GM21390 (cell line): Measurements from ENCODE around the gene IDE.

ENCODE experiments used
- ATAC-seq: cut with Tn5 transposase; IDR thresholded peaks from one replicate; pipeline ENCODE4 v1.9.1; 2021; ENCODE audit not compliant: unreplicated experiment

The IDE gene

DNA sequence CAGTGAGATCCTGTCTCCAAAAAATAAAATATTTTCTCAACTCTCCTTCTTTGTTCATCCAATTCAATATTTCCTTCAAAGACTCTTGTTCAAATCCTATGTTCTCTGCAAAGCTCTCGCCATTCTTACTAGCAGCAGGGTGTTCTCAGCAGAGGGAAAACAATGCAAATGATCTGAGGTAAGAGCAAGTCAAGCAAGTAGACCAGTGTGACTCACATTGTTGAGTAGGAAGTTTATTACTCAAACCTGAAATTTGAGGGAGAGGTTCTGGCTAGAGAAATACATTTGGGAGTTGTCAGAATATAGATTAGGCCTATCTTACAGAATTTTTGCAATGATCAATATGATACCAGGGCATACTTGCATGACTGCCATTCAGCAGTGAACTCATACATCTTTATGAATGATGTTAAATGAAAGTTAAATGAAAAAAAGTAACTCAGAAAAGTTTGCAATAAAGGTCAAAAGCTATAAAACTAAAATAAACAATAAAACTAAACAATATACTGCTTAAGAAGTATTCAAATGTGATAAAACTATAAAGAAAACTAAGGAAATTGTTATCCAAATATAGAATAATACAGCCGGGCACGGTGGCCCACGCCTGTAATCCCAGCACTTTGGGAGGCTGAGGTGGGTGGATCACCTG, 5.8 kb downstream of the IDE start:
- ATAC-seq = peak; percentile 55

- ATAC-seq = no peak
These were observed 11.5 kb downstream of the IDE start for GRCh38 chr10:92562424-92562823.

DNA sequence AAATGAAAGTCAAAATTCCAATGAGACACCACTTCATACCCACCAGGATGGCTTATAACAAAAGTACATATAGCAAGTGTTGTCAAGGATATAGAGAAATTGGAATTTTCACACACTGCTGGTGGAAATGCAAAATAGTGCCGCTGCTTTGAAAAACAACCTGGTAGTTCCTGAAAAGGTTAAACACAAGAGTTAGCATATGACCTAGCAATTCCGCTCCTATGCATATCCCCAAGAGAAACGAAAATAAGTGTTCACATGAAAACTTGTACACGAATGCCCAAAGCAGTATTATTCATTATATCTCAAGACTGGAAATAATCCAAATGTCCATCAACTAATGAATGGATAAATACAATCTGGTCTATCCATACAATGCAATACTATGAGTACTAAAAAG, 14.8 kb downstream of the IDE start:
- no peak for ATAC-seq

DNA sequence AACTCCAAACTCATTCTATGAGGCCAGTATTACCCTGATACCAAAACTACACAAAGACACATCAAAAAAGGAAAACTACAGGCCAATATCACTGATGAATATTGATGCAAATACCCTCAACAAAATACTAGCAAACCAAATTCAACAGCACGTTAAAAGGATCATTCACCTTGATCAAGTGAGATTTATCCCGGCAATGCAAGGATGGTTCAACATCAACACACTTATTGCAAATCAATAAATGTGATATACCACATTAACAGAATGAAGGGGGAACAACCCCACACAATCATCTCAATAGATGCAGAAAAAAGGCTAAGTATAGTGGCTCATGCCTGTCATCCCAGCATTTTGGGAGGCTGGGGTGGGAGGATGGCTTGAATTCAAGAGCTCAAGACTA, 19.9 kb downstream of the IDE start:
- no peak for ATAC-seq

- no peak for ATAC-seq
These were observed 21.6 kb downstream of the IDE start for GRCh38 chr10:92552310-92552709.

GRCh38 chr10:92550924-92551323, 23.0 kb downstream of the IDE start:
- no peak for ATAC-seq

- no peak for ATAC-seq
These were observed 26.2 kb downstream of the IDE start for GRCh38 chr10:92547676-92548075.

DNA sequence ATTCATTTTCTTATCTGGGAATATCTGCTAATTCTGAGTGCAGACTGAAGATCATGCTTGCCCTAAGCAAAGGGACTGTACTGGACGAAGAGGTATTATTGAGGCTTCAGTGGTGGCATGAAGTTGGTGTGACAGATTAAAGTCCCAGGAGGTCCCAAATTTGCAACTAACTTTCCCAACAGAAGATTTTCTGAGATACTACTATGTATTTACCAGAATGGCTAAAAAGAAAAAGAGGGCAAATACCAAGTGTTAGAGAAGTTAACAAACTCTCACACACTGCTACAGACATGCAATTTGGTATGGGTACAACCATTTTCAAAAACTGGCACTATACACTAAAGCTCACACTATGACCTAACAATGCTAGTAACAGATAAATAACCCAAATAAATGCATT, 28.3 kb downstream of the IDE start:
- ATAC-seq = no peak

DNA sequence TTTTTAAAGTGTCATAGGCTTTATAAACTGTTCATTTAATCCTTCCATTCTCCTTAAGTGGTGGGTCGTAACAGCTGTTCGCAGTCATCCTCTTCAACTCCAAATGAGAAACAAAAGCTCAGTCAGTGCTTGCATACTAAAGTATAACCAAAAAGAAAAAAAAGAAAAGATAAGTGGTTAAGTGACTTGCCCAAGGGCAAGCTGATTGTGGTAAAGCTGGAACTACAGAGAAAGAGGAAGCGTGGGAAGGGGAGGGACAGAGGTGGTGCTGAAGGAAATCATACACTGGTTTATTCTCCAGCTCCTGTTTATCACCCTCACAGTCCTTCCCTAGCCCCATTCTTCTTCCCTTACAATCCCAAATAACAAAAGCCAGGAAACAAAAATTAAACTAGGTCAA, 29.6 kb downstream of the IDE start:
- no peak for ATAC-seq

- ATAC-seq = no peak
These were observed 31.4 kb downstream of the IDE start for GRCh38 chr10:92542458-92542857.

- ATAC-seq = no peak
These were observed 32.3 kb downstream of the IDE start for GRCh38 chr10:92541583-92541982.

DNA sequence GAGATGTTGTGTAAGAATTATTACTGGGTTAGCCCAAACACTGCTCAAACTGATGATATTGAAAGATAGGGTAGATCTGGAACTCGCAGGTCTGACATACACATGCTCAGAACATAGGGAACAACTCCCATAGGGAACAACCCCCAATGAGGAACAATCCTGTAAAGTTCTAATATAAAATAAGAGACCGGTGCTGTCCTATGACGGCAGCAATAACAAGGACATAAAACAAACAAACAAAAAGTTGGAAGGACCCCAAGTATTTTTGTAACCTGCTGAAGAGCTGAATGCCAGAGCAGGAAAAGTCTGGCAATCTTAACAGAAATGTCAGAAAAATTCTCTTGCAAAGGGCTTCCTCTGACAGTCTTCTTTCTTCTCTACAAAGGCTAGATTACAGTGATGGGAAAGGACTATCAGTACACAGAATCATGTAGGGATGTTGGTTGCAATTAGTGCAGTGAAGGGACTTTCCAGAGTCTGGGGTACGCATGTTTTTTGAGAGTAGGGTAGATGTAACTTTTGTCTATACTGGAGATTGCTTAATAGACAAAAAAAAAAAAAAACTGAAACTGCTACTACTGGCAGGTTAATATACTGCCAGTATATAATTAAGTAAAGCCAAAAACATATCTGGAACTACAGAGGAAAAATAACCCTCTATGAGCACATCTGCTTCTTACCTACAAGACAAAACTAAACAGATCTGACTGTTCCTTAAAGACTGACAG, 35.5 kb downstream of the IDE start:
- ATAC-seq = no peak

GRCh38 chr10:92530891-92531535, 42.9 kb downstream of the IDE start:
- no peak for ATAC-seq

DNA sequence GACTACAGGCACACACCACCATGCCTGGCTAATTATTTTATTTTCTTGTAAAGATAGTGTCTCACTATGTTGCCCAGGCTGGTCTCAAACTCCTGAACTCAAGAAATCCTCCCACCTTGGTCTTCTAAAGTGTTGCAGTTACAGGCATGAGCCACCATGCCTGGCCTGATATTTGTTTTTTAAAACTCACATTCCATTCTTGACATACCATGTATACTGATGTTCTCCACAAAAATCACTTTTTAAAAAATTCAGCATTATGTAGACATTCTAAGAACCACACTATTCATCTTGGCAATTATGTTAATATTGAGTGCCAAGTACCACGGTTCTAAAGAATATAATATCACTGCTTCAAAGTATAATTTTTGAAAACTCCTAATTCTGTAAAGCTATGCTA, 43.5 kb downstream of the IDE start:
- ATAC-seq = no peak

- ATAC-seq = no peak
These were observed 46.2 kb downstream of the IDE start for GRCh38 chr10:92527716-92528115.

- no peak for ATAC-seq
These were observed 50.3 kb downstream of the IDE start for GRCh38 chr10:92523639-92524038.

- ATAC-seq = peak; percentile 72
These were observed 56.7 kb downstream of the IDE start for GRCh38 chr10:92517034-92517655.

GRCh38 chr10:92508866-92509265, 65.0 kb downstream of the IDE start:
- ATAC-seq = no peak

GRCh38 chr10:92506336-92506735, 67.6 kb downstream of the IDE start:
- no peak for ATAC-seq

GRCh38 chr10:92505044-92505443, 68.8 kb downstream of the IDE start:
- ATAC-seq = no peak

DNA sequence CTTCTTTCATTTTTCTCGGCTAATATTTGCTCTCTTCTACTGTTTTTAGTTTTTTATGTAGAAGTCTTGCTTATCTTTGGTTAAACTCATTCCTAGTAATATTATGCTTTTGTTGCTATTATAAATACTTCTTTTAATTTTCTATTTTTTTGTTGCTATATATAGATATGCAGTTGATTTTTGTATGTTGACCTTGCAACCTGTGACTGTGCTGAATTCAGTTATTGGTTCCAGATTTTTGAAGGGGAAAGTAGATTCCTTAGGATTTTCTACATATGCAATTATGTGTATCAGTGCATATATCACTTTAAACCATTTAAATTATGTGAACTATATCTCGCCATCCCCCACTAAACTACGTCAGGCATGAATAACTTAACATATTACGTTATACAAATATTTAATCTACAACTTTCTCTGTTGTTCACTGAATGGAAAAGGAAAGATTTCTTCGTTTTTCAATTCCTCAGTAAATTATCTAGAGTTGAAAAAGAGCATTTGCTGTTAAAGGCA, 71.5 kb downstream of the IDE start:
- ATAC-seq = no peak

DNA sequence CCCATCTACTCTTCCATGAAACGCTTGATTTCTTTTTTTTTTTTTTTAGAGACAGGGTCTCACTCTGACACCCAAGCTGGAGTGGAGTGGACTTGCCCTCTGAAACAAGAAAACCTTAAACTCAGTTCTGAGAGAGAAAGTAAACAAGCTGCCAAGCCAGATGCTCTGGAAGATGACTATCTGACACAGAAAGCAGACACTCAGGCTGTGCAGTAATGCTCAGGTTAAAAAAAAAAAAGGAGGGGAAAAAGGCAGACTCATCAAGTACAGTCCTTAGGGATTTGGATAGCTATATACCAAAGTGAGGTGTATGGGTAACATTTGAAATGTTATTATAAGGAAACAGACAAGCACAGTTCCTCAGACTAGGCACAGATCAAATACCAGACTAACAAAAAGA, 80.5 kb downstream of the IDE start:
- ATAC-seq = no peak
